PC-3 (cell line): ENCODE measurements around the gene EYS. TPM values are rescaled to one million over a fixed set of nuclear protein-coding genes. Genes with fewer than 3 reads are reported as not detected.
"Not testable (repeated sequence)": the region's sequence is repeated elsewhere in the genome, so short reads cannot be mapped to it uniquely, and the experiment has no call there.

Source experiments
- ATAC-seq: fragments of 200-7000 bp; cut with Tn5 transposase; 2 replicates; pipeline ENCODE4 v1.9.1; 2020; ENCODE audit warnings: mild to moderate bottlenecking, moderate library complexity
- BruUV-seq: library from RNA; stranded (reverse); fragments of 400-500 nt; replicated peaks from 2 replicates; lab custom pipeline; 2021; lab: Mats Ljungman, UMichigan
- CTCF ChIA-PET: fragments of 300-600 bp; sonication (Branson Sonifier 250); formaldehyde crosslinking; loops from one replicate; lab custom pipeline; 2022; ENCODE audit warnings: antibody characterized with exemption; lab: Charles Lee
- POLR2A ChIA-PET: fragments of 300-600 bp; sonication (Branson Sonifier 250); formaldehyde crosslinking; loops from one replicate; lab custom pipeline; 2022; ENCODE audit warnings: antibody characterized with exemption; ENCODE audit not compliant: unreplicated experiment; lab: Charles Lee
- DNase-seq: peaks from one replicate; pipeline ENCODE4 v3.0.0-alpha.2; 2015
- H2AFZ ChIP-seq: fragments of 300-600 bp; sonication (generic); 2 replicates; pipeline ENCODE4 v1.6.0; 2016; ENCODE audit warnings: antibody characterized with exemption, low read length
- H3F3A ChIP-seq: fragments of 300-600 bp; sonication (generic); one replicate; pipeline ENCODE4 v1.6.0; 2017; ENCODE audit warnings: antibody characterized with exemption, low read length, control low read depth, mild to moderate bottlenecking; ENCODE audit not compliant: unreplicated experiment
- H3K27ac ChIP-seq: fragments of 300-600 bp; sonication (generic); 2 replicates; pipeline ENCODE4 v1.5.1; 2016; ENCODE audit warnings: mild to moderate bottlenecking, low read length
- H3K27me3 ChIP-seq: fragments of 300-600 bp; sonication (generic); 2 replicates; pipeline ENCODE4 v1.6.1; 2016; ENCODE audit warnings: low read length, mixed read lengths
- H3K36me3 ChIP-seq: fragments of 300-600 bp; sonication (generic); 2 replicates; pipeline ENCODE4 v1.6.1; 2016; ENCODE audit warnings: low read depth, mixed run types, low read length, mixed read lengths
- H3K4me1 ChIP-seq: fragments of 300-600 bp; sonication (generic); 2 replicates; pipeline ENCODE4 v1.5.1; 2016; ENCODE audit warnings: low read length; ENCODE audit not compliant: insufficient read depth
- H3K4me2 ChIP-seq: fragments of 300-600 bp; sonication (generic); 2 replicates; pipeline ENCODE4 v1.6.0; 2016; ENCODE audit warnings: low read length
- H3K4me3 ChIP-seq: fragments of 300-600 bp; sonication (generic); 2 replicates; pipeline ENCODE4 v1.5.1; 2016; ENCODE audit warnings: mild to moderate bottlenecking, low read length, mixed read lengths
- H3K79me2 ChIP-seq: fragments of 300-600 bp; sonication (generic); 2 replicates; pipeline ENCODE4 v1.6.1; 2017; ENCODE audit warnings: low read length, mixed read lengths
- H3K9ac ChIP-seq: fragments of 300-600 bp; sonication (generic); 2 replicates; pipeline ENCODE4 v1.6.0; 2016; ENCODE audit warnings: mild to moderate bottlenecking, low read length
- H3K9me2 ChIP-seq: fragments of 300-600 bp; sonication (generic); replicated peaks from 2 replicates; pipeline ENCODE4 v1.6.1; 2016; ENCODE audit warnings: mixed run types, low read length, mixed read lengths
- H3K9me3 ChIP-seq: fragments of 300-600 bp; sonication (generic); 2 replicates; pipeline ENCODE4 v1.6.1; 2016; ENCODE audit warnings: low read length, mixed read lengths
- H4K20me1 ChIP-seq: fragments of 300-600 bp; sonication (generic); 2 replicates; pipeline ENCODE4 v1.6.1; 2016; ENCODE audit warnings: low read length, mixed read lengths
- CTCF ChIP-seq: fragments of 300-600 bp; sonication (generic); conservative IDR thresholded peaks from 2 replicates; pipeline ENCODE4 v1.5.1; 2017; ENCODE audit warnings: antibody characterized with exemption, low read depth, mild to moderate bottlenecking, low read length
- EZH2 ChIP-seq: fragments of 300-600 bp; sonication (generic); IDR thresholded peaks from one replicate; pipeline ENCODE4 v1.6.1; 2017; ENCODE audit warnings: antibody characterized with exemption, mild to moderate bottlenecking, low read length; ENCODE audit not compliant: unreplicated experiment
- EZH2phosphoT487 ChIP-seq: fragments of 300-600 bp; sonication (generic); IDR thresholded peaks from 2 replicates; pipeline ENCODE4 v1.6.1; 2018; ENCODE audit warnings: mild to moderate bottlenecking, antibody characterized with exemption, low read length, borderline replicate concordance
- intact Hi-C: fragments of 100-400 bp; cut with micrococcal nuclease; formaldehyde crosslinking; loops from 2 replicates; pipeline ENCODE4 v1.9.0; 2023
- total RNA-seq: library from RNA; depleted of rRNA; stranded (reverse); fragments of >200 nt; gene quantifications from 2 replicates; pipeline ENCODE4 v1.2.3, GENCODE V29; 2014

EYS gene
- total RNA-seq, 1 experiment from 2014 or later, result 0.07 TPM

GRCh38 chr6:63742060-63742459, 1965.0 kb downstream of the EYS start:
- Histone ChIP-seq H3K9me3 (no peaks in the 10 kb centered on the region), H3K4me2 (no peak overlapping the region), H3K79me2 (no peaks in the 10 kb centered on the region), H3K9me2 (no peaks in the 10 kb centered on the region), H2AFZ (no peak overlapping the region), H3K9ac (no peak overlapping the region), H4K20me1 (no peaks in the 10 kb centered on the region), H3K4me3 (no peak overlapping the region), H3K36me3 (no peaks in the 10 kb centered on the region), H3K27ac (no peak overlapping the region), H3F3A (no peaks in the 10 kb centered on the region), H3K27me3 (no peaks in the 10 kb centered on the region), H3K4me1 (peaks cover 25% of the 10 kb centered on the region)
- intact Hi-C loops, result no loop called here
- ATAC-seq (no peak), DNase-seq (peak; percentile 51)
- ChIA-PET POLR2A (no interaction called here), CTCF (interaction anchor here (0.5 kb wide), 1 partner anchor 22 kb away, joined by 5 read pairs; no protein-coding TSS in a partner anchor)
- TF ChIP-seq EZH2phosphoT487 (no peak), CTCF (no peak), EZH2 (no peak)
- no TSS peak for BruUV-seq

GRCh38 chr6:63740709-63741108, 1966.3 kb downstream of the EYS start:
- no peak for TF ChIP-seq EZH2
- TF ChIP-seq EZH2phosphoT487, result no peak
- TF ChIP-seq CTCF, result no peak
- no peaks in the 10 kb centered on the region for H3K9me3 ChIP-seq
- CTCF ChIA-PET, result no interaction called here
- no peaks in the 10 kb centered on the region for H3K36me3 ChIP-seq
- no peaks in the 10 kb centered on the region for H3K9me2 ChIP-seq
- peak; percentile 85 for DNase-seq
- intact Hi-C loops, result no loop called here
- no peak overlapping the region for H3K27ac ChIP-seq
- H2AFZ ChIP-seq, result no peak overlapping the region
- H3K4me2 ChIP-seq, result peak overlapping the region; percentile 6; the same call in 1 of the 2 replicates
- no TSS peak for BruUV-seq
- H3K9ac ChIP-seq, result no peak overlapping the region
- H3K27me3 ChIP-seq, result no peaks in the 10 kb centered on the region
- H3K4me3 ChIP-seq, result no peak overlapping the region
- no peaks in the 10 kb centered on the region for H3K79me2 ChIP-seq
- peaks cover 25% of the 10 kb centered on the region for H3K4me1 ChIP-seq
- H4K20me1 ChIP-seq, result no peaks in the 10 kb centered on the region
- H3F3A ChIP-seq, result no peaks in the 10 kb centered on the region
- POLR2A ChIA-PET, result no interaction called here
- ATAC-seq, result no peak; the same call in 1 of the 2 replicates

- no TSS peak for BruUV-seq
- Histone ChIP-seq H3K36me3 (no peaks in the 10 kb centered on the region), H2AFZ (no peak overlapping the region), H3K27ac (no peak overlapping the region), H3K9ac (no peak overlapping the region), H3K9me2 (no peaks in the 10 kb centered on the region), H4K20me1 (no peaks in the 10 kb centered on the region), H3K4me1 (peaks cover 40% of the 10 kb centered on the region), H3K27me3 (no peaks in the 10 kb centered on the region), H3K9me3 (no peaks in the 10 kb centered on the region), H3K4me3 (no peak overlapping the region), H3K79me2 (no peaks in the 10 kb centered on the region), H3F3A (no peaks in the 10 kb centered on the region), H3K4me2 (no peak overlapping the region)
- TF ChIP-seq CTCF, result no peak
- TF ChIP-seq EZH2phosphoT487, result no peak
- no peak for TF ChIP-seq EZH2
- POLR2A ChIA-PET, result no interaction called here
- DNase-seq (no peak), ATAC-seq (no peak)
- CTCF ChIA-PET, result no interaction called here
- intact Hi-C loops, result no loop called here
These were observed 1967.8 kb downstream of the EYS start for GRCh38 chr6:63739094-63739687.

- H3F3A ChIP-seq, DNase-seq, H3K4me3 ChIP-seq, H3K9ac ChIP-seq, CTCF ChIA-PET, ATAC-seq, H4K20me1 ChIP-seq, H3K9me2 ChIP-seq, H3K27ac ChIP-seq, H3K9me3 ChIP-seq, POLR2A ChIA-PET, H3K36me3 ChIP-seq, H2AFZ ChIP-seq, intact Hi-C loops, H3K4me2 ChIP-seq, H3K79me2 ChIP-seq, BruUV-seq, H3K27me3 ChIP-seq: not testable (repeated sequence)
- peaks cover 50% of the 10 kb centered on the region for H3K4me1 ChIP-seq
These were observed 1968.8 kb downstream of the EYS start for GRCh38 chr6:63738190-63738589.
